ENCODE measurements around the gene SH3GL2.

DNA sequence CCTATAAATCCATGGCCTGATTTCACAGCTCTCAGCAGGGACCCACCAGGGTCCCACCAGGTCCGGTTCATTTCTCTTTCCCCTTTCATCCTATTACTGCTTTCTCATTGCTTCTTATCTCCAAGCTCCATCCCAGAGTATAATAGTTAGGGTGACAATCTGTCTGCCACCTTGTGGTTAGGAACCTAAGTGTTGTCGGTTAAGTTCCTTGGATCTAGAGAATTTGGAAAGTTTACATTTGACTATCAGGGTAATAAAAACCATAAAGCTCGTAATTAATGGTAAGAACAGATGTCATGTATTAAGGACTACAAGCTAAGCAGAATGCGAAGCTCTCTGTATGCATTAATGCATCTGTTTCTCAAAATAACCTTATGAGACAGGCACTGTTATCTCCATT, 259.1 kb downstream of the SH3GL2 start:
- TF ChIP-seq POLR2A (conservative IDR thresholded peaks at IDR 0.05) = no peak
- TF ChIP-seq, protein P1, sequence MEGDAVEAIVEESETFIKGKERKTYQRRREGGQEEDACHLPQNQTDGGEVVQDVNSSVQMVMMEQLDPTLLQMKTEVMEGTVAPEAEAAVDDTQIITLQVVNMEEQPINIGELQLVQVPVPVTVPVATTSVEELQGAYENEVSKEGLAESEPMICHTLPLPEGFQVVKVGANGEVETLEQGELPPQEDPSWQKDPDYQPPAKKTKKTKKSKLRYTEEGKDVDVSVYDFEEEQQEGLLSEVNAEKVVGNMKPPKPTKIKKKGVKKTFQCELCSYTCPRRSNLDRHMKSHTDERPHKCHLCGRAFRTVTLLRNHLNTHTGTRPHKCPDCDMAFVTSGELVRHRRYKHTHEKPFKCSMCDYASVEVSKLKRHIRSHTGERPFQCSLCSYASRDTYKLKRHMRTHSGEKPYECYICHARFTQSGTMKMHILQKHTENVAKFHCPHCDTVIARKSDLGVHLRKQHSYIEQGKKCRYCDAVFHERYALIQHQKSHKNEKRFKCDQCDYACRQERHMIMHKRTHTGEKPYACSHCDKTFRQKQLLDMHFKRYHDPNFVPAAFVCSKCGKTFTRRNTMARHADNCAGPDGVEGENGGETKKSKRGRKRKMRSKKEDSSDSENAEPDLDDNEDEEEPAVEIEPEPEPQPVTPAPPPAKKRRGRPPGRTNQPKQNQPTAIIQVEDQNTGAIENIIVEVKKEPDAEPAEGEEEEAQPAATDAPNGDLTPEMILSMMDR (IDR thresholded peaks at IDR 0.05 in 2 of 3, conservative IDR thresholded peaks at IDR 0.05 in 1 of 3; ENCODE audit: insufficient read depth in 2 of 3, low read depth in 1 of 3, low read length in 3 of 3) = no peak
- no peak; a peak in 2 of 4 replicates for TF ChIP-seq RAD21 (CRISPR knock-in tag; conservative IDR thresholded peaks at IDR 0.05 in 1 of 2, IDR thresholded peaks at IDR 0.05 in 1 of 2)
